HG03457 (cell line): Measurements from ENCODE around the gene KLHL35.

Experiments
- ATAC-seq: cut with Tn5 transposase; IDR thresholded peaks from one replicate; pipeline ENCODE4 v1.9.1; 2021; ENCODE audit warnings: moderate number of reproducible peaks; ENCODE audit not compliant: unreplicated experiment

Gene KLHL35

DNA sequence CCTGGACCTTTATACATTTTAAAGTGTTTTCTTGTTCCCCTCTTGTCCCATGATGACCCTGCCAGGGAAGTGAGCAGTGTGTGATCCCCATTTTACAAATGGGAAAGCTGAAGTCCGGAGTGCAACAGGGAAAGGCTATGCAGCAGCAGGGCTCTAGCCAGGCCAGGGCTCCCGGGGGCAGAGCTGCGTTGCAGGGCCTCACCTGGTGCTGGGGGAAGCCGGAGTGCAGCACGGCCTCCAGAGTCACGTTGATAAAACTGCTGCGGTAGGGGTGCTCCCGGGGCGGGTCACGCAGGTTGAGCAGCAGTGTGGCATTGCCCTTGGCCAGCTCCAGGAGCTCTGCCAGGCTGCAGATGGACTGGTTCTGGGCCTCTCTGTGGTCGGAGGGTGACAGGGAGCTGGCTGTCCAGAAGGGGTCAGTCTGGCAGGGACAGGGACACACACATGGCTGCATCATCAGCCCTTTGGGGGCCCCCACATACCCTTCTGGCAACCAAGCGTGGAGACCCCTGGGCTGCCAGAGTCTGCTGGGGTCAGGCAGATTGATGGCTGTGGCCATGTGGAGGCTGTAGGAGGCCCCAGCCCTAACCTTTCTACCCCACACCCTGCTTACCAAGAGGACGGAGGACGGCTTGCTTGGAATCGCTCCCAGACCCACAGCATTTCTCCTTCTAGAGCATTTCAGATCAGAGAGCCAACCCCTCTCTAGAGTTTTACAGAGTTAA is 9.3 kb upstream of the KLHL35 start:
- no peak for ATAC-seq

DNA sequence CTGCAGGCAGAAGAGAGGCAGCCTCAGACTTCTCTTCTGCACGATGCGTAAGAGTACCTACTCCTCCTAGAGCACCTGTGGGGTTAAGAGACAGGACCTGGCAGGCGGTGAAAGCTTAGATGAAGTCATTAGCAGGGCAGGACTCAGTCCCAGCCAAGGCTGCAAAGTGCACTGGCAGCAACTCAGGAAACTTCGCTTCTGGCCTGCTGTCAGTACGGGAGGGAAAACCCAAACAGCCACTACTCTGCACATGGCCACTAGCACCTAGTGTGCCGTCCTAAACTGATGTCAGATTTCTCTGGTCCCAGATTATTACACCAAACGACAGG is 8.8 kb upstream of the KLHL35 start:
- ATAC-seq, result no peak

DNA sequence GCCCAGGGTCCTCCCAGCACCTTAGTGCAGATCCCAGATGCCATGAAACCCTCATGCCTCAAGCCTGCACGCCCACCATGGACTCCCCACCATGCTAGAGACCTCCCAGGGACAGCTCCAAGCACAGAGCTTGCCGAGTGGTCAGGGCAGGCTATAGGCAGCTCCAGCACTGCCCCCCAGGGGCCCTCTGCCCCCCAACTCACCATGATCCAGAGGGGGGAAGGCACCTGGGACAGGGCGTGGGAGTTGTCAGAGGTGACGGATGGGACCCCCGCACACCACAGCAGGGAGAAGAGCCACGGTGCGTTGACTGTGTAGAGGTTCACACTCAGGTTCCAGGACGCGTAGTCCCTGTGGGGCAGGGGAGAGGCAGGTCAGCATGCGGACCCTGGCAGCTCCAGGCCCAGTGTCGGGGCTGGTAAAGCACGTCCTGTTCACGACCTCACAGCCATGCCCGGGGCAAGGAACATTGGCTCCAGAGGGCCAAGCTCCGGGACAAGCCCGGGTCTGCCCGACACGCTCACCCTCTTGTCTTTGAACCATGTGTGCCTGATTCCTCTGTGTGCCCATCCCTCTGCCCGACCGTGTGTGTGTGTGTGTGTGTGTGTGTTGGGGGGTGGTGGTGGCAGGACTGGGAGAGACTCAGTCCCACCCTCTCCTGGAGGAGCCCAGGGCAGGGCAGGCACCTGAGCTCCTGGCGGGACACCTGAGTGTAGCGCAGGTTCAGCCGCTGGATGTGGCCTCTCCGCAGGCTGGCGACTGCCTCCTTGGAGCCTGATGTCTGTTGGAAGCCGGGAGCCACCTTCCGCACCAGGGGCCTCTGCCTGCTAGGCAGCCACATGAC is 8.2 kb upstream of the KLHL35 start:
- ATAC-seq, result no peak

DNA sequence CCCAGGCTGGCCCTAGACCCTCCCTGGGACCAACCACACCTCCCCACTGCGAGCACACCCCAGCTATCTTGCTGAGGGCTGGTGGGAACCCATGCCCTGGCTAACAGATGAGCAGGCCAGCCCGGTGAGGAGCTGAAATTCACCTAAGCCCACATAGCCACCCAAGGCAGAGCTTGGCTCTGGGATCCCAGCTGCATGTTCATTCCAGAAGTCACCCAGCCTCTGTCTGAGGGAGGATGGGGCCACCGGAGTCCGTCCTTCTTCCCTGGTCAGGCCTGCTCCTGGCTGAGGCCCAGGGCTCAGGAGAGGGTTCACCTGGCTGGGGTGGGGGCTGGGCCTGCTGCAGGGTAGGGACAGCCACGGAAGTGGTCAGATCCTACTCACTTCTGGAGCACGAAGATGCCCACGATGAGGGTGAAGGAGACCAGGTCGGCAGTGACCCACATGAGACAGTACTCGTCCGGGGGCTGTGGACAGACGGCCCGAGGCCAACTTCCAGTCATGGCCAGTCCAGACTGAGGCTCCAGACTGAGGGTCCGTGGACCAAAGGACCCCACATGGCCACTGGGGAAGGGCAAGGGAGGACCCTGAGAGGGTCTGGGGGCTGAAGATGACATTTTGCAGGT is 6.6 kb upstream of the KLHL35 start:
- ATAC-seq, result no peak

DNA sequence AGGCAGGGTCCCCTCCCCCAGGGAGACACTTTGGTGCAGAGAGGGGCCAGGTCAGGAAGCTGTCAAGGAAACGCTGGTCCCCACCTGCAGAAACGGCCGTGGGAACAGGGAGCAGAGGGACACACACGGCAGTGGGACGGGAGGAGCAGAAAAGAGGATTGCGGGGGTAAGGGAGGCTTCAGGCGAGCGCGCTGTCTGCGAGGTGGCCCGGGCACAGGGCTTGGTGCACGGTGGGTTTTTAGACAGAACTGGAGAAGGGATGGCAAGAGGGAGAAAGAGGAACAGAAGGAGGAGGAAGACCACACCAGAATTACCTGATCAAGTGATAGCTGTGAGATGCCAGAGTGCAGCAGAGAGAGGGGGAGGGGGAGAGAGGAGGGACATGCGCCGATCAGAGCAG is 6.0 kb upstream of the KLHL35 start:
- ATAC-seq, result no peak

DNA sequence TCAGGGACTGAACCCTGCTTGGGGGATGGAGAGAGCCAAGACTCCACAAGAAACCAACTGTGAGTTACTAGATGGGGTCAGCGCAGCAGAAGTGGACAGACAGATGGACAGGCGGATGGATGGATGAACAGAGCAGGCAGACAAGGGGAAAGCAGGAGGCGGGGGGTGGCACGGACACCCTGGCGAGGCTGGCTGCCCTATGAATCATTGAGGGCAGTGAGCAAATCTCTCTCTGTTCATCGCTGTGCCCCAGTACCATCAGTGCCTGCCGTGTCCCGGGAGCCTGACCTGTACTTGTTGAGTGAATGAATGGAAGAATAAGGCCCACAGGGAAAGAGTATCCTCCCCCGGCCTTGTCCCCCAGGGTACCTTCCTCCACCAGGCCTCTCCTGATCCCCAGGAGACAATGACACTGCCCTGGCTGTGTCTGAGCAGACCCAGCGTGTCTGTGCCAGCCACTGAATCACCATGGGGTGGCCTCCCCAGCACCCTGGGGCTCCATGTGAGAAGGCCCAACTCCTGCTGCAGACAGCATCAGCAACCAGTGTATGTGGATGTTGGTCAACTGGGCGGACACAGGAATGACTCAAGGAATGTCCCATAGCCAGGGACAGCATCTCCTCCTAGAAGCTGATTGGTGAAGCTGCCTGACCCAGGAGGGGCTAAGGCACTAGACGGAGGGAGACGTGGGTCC is 5.1 kb upstream of the KLHL35 start:
- ATAC-seq, result no peak

DNA sequence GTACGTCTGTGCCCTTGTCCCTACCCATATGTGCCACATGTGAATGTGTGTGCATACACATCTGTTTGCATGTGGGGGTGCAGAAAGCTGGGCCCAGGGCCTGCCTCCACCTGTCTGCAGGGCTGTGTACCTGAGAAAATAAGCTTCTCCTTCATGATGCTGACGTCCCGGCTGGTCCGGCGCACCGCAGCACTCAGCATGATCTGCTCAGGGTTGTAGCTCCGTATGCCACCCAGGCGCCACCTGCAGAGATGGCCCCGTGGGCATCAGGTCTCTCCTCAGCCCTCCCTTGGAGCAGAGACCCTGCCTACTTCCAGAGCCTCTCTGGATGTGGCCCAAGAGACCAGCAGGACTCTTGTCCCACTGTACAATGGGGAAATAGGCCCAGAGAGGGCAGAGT is 3.8 kb upstream of the KLHL35 start:
- no peak for ATAC-seq

DNA sequence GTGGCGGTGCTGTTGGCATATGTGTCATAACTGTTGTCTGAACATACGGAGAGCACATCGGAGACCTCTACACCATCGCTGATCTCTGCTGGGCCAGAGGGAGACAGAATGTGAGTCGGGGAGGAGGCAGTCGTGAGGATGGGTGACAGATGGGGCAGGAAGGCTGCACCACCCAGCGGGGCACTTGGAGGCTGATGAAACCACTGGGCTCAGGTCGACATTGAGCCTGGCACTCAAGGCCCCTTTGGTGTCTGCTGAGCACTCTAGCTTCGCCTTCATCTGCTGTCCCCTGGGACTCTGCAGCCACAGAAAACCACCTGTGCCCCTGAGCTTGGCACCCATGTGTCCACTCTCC is 2.5 kb upstream of the KLHL35 start:
- ATAC-seq, result no peak

DNA sequence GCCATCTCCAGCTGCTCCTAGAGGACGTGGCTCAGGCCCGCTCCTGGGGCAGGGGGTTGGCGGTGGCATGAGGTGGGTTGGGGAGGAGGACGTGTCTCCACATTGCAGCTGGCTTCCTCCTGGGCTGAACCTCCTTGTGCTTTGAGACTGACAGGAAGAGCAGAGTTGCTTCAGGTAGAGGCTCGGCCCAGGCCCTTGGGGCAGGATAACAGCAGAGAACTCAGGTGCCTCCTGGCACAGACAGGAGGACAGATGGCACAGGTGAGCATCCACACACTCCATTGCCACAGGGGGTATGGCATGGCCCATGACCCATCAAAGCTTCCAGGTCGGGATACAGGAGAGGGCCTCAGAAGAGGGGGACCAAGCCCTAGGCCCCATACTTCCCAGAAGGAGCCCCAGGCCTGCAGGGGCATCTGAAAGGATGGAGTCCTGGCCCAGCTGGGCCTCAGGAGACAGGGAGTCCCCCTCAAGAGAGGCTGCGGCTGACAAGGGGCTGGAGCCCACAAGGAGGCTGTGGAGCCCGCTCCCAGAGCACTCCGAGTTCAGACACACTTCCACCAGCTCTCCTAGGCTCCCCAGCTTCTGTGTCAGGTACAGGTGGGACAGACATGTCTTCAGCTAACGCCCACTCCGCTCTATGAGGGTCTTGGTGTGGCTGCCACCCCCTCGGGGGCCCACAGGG is 2.0 kb upstream of the KLHL35 start:
- no peak for ATAC-seq

DNA sequence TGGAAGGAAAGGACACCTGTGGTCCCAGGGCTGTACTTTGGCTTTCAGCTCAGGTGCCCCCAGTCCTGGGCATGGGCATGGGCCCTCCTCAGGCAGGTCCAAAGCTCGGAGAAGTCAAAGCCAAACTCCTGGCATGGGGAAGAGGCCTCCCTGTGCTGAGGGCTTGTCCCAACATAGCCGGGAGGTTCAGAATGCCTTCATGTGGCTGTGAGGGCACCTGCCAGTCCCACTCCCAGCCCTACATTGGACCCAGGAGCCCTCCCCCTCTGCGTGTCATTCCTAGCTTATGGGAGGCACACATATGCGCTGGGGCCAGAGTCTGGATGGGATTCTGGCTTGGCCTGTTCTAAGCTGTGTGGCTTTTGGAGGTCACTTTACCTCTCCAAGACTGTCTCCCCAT is 1.0 kb upstream of the KLHL35 start:
- no peak for ATAC-seq

DNA sequence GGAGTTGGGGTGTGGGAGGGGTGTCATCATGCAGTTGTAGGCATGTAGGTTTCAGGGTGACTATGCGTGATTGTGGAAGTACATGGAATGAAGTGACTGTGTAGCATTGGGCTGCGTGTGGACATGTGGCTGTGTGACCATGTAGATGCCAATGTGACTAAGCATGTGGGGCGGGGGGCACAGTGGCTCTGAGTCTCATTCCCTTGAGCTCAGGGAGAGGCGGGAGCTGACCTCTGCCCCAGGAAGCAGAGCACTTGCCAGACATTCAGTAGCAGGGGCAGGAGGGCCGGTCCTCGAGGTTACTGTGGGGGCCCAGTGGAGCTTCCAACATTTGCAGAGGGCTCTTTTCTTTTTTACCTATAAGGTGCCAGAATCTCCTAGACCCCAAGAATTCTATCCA is 440 bp upstream of the KLHL35 start:
- no peak for ATAC-seq

DNA sequence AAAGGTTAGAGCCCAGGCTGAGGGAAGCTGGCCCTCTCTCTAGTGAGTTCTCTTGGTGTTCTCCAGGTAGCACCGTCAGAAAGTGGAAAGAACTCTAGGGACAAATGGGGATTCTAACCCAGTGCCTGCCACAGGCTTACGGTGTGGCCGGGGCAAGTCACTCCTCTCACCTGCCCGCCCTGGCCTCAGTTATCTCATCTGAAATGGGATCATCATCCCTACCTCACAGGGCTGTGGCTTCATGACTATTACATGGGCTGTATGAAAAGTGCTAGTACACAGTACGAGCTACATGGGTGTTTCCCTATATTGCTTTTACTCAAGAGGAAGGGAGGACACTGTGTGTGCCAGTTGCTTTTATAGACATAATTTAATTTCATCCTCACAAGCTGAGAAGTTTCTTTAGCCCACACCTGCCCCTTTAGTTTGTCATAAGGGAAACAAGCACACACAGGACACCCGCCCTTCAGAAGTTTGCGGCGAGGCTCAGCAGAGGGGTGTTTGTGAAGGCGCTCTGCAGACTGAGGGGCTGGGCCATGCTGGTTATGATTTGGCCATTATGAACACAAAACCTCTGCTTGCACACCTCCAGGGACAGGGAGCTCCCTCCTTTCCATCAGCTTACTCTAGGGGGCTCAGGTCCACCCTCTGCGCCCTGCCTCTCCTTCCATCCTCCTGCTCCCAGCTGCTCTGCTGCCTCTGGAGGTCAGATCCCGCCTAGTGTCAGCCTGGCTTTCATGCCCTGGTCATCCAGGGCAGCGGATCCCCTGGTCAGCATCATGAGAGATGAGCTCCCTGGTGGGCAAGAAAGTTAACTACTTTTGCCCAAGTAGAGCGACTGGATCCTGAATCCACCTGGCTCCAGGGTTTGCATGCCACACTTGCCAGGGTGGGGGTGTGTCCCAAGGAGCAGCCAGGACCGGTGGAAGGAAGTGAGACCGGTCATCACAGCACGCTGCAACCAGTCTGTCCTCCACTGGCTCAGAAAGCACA is 1.2 kb downstream of the KLHL35 start:
- ATAC-seq, result no peak

DNA sequence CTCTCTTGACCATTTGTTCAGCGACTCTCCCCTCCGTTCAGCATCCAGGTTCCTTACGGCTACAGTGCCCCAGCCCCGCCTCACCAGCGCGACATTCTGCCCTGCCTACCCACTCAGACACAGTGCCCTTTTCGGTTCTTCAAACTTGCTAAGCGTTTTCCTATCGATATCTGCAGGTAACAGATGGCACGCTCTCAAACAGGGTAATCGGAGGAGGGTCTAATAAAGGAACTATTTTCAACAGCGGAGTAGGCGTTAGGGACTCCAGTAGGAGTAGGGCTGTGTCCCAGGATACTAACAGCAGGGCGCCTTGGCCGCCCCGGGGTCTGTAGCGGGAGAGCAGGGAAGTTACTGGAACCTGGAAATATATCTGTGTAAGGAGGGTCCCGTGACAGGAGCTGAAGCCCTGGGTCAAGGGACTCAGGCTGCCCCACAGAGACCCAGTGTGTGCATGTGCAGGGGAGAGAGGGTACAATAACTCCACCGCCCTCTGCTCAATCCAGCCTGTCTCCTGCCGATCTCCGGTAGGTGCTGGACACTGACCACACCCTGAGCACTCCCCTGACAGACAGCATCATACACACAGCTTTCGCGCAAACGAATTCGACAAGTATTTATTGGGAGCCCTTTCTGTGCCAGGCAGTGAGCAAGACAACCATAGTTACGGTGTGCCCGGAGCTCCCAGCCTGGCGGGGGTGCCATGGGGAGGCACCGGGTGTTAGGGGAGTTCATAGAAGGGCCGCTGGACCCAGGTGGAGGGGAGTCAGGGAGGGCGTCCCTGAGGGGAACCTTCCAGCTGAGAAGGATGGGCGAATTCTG is 2.1 kb downstream of the KLHL35 start:
- no peak for ATAC-seq

DNA sequence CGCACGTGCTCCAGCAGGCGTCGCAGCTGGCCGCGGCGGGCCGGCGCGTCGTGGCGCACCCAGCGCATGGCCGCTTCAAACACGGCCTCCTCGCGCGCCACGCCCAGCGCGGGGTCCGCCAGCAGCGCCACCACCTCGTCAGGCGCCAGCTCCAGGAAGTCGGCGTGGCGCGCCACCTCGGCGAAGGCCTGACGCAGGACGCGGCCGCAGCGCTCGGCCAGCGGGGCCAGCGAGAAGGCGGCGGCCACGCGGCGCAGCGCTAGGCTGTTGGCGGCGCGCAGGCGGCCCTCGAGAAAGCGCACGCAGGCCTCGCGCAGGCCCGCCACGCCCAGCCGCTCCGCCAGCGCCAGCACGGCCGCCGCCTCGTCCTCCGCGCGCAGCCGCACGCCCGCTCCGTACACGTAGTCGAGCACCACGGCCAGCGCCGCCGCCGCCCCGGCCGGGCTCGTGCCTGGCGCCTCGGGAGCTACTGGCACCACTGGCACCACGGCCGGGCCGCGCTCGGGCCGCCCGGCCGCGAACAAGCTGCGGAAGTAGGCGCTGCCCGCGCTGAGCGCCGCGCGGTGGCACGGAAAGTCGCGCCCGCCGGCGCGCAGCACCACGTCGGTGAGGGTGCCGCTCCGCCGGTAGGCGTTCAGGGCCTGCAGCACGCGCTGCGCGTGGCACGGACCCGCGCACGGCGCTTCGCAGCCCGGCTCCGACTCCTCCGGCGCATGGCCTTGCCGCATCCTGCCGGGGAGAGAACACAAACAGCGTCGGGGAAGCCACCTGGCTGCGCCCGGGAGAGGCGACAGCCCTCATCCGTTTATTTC is 2.9 kb downstream of the KLHL35 start:
- no peak for ATAC-seq

DNA sequence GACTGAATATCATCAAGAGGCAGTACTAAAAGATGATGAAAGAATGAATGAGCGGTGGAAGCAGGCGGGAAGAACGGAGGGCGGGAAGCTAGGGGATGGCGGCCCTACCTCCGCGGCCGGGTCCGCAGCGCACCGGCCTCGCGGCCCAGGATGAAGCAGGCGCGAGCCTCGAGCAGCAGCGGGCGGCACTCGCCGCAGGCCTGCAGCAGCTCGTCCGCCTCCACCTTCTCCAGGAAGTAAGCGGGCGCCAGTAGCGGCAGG is 3.4 kb downstream of the KLHL35 start:
- no peak for ATAC-seq

DNA sequence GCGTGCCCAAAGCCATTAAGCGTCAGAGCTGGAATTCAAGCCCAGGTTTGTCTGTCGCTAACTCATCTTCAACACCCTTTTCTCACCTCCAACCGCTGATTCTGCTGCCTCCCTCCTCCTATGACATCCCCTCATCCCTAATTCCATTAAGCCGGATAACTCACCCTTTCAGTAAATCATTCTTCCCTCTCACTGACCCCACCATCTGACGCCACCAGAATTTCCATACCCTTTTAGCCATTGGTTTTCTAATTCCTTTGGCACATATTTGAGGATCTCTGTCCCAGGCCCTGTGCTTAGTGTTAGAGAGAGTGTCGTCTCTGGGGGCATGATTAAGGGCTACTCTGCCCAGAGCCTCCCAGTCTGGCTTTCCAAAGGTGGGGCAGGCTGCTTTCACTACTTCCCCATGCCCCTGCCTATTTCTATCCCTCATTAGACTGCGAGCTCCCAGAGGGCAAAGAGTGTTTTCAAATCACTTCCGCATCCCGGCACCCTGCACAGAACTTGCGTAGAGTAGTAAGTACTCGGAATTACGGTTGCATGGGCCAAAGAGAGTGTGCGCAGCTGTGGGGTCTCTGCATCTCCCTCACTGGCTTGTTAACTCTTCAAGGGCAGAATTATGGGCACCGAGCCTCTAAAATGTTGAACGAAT is 3.9 kb downstream of the KLHL35 start:
- no peak for ATAC-seq

DNA sequence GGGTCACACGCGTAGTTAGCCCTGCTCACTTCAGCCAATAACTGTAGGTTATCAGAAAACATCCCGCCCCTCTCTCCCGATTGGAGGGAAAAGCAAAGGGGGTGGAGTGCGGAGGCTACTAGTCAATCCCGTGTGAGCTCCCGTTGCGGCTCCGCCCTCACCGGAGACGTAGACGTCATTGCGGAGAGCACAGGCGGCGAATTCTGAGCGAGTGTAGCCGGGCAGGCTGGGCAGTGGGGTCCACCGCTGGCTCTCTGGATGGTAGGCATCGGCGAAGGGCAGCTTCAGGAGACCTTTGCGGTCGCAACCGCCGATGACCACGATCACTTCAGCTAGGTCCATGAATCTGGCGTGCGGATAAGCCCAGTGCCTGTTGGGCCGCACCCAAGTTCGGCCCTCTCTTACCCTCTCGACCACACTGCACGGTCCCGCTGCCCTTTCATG is 4.7 kb downstream of the KLHL35 start:
- peak; percentile 53 for ATAC-seq

DNA sequence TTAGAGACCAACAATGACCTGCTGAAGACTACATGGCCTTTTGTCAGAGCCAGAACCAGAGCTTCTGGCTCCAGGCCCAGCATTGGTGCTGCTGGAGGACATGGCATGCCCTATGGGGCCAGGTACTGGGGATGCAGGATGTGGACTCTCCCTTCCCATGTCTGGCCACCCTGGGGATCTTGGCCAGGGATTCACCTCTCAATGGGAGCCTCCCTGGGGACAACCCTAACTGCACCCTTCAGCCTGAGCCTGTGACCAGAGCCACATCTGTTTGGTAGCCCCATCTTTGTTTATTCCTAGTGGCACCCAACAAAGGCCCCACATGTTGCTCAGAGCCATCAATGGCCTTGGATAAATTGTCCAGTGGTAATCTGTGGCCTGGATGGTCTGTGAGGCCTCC is 5.8 kb downstream of the KLHL35 start:
- no peak for ATAC-seq
